K562 (cell line): Measurements from ENCODE around the gene EQTN.

Experiments used
- ARNT ChIP-seq, 2 experiments: fragments of 450-650 bp; IDR thresholded peaks; 2 replicates each; pipeline ENCODE4 v1.6.1; 2016; ENCODE audit warnings: mild to moderate bottlenecking in 1 of 2
- HNRNPH1 ChIP-seq: fragments of 200-400 bp; formaldehyde crosslinking; optimal IDR thresholded peaks from 2 replicates; pipeline ENCODE3; 2017; ENCODE audit warnings: low read depth, mild to moderate bottlenecking, low read length, moderate library complexity
- JUND ChIP-seq, 2 experiments: IDR thresholded peaks; 2 replicates in 1 of 2; 3 replicates in 1 of 2; pipeline ENCODE4 v1.6.1; 2011; ENCODE audit warnings: borderline replicate concordance in 2 of 2, low read depth in 2 of 2, low read length in 2 of 2, improper control_type of control experiment in 1 of 2, missing biosample characterization in 1 of 2, missing genetic modification characterization in 1 of 2, missing genetic modification reagents in 1 of 2
- NRF1 ChIP-seq, 2 experiments: fragments of 450-650 bp; IDR thresholded peaks in 1 of 2; conservative IDR thresholded peaks in 1 of 2; 2 replicates each; pipeline ENCODE4 v1.6.1; 2014; ENCODE audit warnings: mild to moderate bottlenecking in 2 of 2
- POLR2A ChIP-seq: fragments of 450-650 bp; conservative IDR thresholded peaks from 2 replicates; pipeline ENCODE4 v1.6.1; 2016
- SNIP1 ChIP-seq: fragments of 450-650 bp; IDR thresholded peaks from 2 replicates; pipeline ENCODE4 v1.7.1; 2017; ENCODE audit warnings: low read depth, mild to moderate bottlenecking
- SREBF2 ChIP-seq: sonication (generic); formaldehyde crosslinking; IDR thresholded peaks from 2 replicates; pipeline ENCODE4 v1.4.0; 2020; ENCODE audit warnings: mild to moderate bottlenecking, missing genetic modification reagents
- SRF ChIP-seq, 2 experiments: fragments of 250-450, 450-650 bp in 1 of 2; sonication (Bioruptor Pico) in 1 of 2; sonication (generic) in 1 of 2; formaldehyde crosslinking; IDR thresholded peaks; 2 replicates each; pipeline versions ENCODE4 v1.5.0 to v1.5.1; 2020 to 2022; ENCODE audit warnings: mild to moderate bottlenecking in 1 of 2, missing genetic modification reagents in 1 of 2
- TCF7L2 ChIP-seq: fragments of 150-350 bp; IDR thresholded peaks from 2 replicates; pipeline ENCODE4 v1.6.1; 2016; ENCODE audit warnings: low read depth, mild to moderate bottlenecking, low read length, moderate library complexity
- ZNF766 ChIP-seq: fragments of 200-800 bp; sonication (Bioruptor generic); conservative IDR thresholded peaks from 2 replicates; pipeline ENCODE4 v1.6.1; 2016; ENCODE audit warnings: missing genetic modification characterization, missing compliant biosample characterization
- TF ChIP-seq, protein P1 (sequence below): fragments of 450-650 bp; formaldehyde crosslinking; IDR thresholded peaks from 2 replicates; pipeline ENCODE4 v1.4.0; 2022; ENCODE audit warnings: mild to moderate bottlenecking, moderate library complexity
- TF ChIP-seq, protein P2 (sequence below), 3 experiments: IDR thresholded peaks in 2 of 3; conservative IDR thresholded peaks in 1 of 3; 2 replicates each; pipeline ENCODE4 v1.5.1; 2011 to 2012; ENCODE audit warnings: low read length in 3 of 3, mild to moderate bottlenecking in 3 of 3, control low read depth in 2 of 3, improper control_type of control experiment in 1 of 3, inconsistent platforms in 1 of 3, low read depth in 1 of 3, mixed read lengths in 1 of 3, moderate library complexity in 1 of 3; ENCODE audit not compliant: insufficient read depth in 2 of 3

DNA sequence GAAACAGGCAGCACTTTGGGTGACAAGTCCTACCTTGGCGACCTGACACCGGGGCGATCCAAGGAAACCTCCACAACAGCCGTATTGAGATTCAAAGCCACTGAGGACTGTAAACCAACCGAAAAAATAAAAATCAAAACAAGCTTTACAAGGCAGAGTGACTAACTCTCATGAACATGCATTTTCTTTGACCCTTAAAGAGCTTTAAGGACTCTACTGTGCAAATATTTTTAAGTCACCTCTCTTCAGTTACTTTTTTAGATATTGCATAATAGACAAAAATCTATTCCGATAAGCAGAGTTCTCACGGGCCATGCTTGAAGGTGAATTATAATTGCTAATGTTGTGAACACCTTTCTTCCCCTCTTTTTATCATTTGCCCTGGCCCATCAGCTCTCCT is 38.3 kb downstream of the EQTN start:
- TF ChIP-seq NRF1 (conservative IDR thresholded peaks at IDR 0.05 in 1 of 2, IDR thresholded peaks at IDR 0.05 in 1 of 2) (no peak), SRF (CRISPR knock-in tag; IDR thresholded peaks at IDR 0.05) (no peak), HNRNPH1 (no peak), SNIP1 (no peak), SREBF2 (CRISPR knock-in tag) (no peak), ZNF766 (CRISPR knock-in tag) (no peak), JUND (IDR thresholded peaks at IDR 0.05; ENCODE audit: borderline replicate concordance, low read depth, low read length) (no peak), JUND (tag; IDR thresholded peaks at IDR 0.05; ENCODE audit: borderline replicate concordance, low read depth, low read length) (no peak), POLR2A (no peak), ARNT (IDR thresholded peaks at IDR 0.05) (no peak), TCF7L2 (no peak)
- TF ChIP-seq, protein P1, sequence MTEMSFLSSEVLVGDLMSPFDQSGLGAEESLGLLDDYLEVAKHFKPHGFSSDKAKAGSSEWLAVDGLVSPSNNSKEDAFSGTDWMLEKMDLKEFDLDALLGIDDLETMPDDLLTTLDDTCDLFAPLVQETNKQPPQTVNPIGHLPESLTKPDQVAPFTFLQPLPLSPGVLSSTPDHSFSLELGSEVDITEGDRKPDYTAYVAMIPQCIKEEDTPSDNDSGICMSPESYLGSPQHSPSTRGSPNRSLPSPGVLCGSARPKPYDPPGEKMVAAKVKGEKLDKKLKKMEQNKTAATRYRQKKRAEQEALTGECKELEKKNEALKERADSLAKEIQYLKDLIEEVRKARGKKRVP (CRISPR knock-in tag): no peak
- TF ChIP-seq, protein P2, sequence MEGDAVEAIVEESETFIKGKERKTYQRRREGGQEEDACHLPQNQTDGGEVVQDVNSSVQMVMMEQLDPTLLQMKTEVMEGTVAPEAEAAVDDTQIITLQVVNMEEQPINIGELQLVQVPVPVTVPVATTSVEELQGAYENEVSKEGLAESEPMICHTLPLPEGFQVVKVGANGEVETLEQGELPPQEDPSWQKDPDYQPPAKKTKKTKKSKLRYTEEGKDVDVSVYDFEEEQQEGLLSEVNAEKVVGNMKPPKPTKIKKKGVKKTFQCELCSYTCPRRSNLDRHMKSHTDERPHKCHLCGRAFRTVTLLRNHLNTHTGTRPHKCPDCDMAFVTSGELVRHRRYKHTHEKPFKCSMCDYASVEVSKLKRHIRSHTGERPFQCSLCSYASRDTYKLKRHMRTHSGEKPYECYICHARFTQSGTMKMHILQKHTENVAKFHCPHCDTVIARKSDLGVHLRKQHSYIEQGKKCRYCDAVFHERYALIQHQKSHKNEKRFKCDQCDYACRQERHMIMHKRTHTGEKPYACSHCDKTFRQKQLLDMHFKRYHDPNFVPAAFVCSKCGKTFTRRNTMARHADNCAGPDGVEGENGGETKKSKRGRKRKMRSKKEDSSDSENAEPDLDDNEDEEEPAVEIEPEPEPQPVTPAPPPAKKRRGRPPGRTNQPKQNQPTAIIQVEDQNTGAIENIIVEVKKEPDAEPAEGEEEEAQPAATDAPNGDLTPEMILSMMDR (IDR thresholded peaks at IDR 0.05 in 2 of 3, conservative IDR thresholded peaks at IDR 0.05 in 1 of 3; ENCODE audit: insufficient read depth in 2 of 3, low read depth in 1 of 3, low read length in 3 of 3): no peak
